ENCODE data around the gene HNRNPA3. TPM values are rescaled to one million over a fixed set of nuclear protein-coding genes. Genes with fewer than 3 reads are reported as not detected.

HNRNPA3 gene
- total and polyA plus RNA-seq, 2 of the 13 experiments (the other 11 are each of a cell fraction or from before 2014, with no cell fraction given), result 73.3 to 97.7 TPM

- TF ChIP-seq HOMEZ (CRISPR knock-in tag; IDR thresholded peaks at IDR 0.05; ENCODE audit: low read depth) (0 out of 2 replicates have a peak, but pooled peaks have one; percentile 18), PLSCR1 (CRISPR knock-in tag; IDR thresholded peaks at IDR 0.05; ENCODE audit: borderline replicate concordance) (no peak), HMG20B (CRISPR knock-in tag; conservative IDR thresholded peaks at IDR 0.05) (0 out of 2 replicates have a peak, but pooled peaks have one; percentile 41), PBX2 (CRISPR knock-in tag; IDR thresholded peaks at IDR 0.05) (peak; percentile 10; the same call in 1 of the 2 replicates), CAMTA2 (CRISPR knock-in tag; IDR thresholded peaks at IDR 0.05; ENCODE audit: borderline replicate concordance) (no peak), SSRP1 (CRISPR knock-in tag; IDR thresholded peaks at IDR 0.05) (peak; percentile 89; the same call in 1 of the 2 replicates), RAD51 (IDR thresholded peaks at IDR 0.05; ENCODE audit: borderline replicate concordance) (0 out of 2 replicates have a peak, but pooled peaks have one; percentile 7), ZNF18 (CRISPR knock-in tag; IDR thresholded peaks at IDR 0.05; ENCODE audit: insufficient replicate concordance) (no peak)
These were observed 27.5 kb downstream of the HNRNPA3 start (continued) for GRCh38 chr2:177239932-177240630.

All from HepG2 (cell line).